Measurements from ENCODE around the gene TXLNA. TPM values are rescaled to one million over a fixed set of nuclear protein-coding genes. Genes with fewer than 3 reads are reported as not detected.

The TXLNA gene
- total RNA-seq, 2 donors from 2014 or later, result 71.9 to 81.7 TPM

- peak in 1 of 2 donors; percentile 23 for DNase-seq (ENCODE audit: low spot score in 2 of 2)
- no peak for ATAC-seq
- H3K9me3 Mint-ChIP-seq, result no peaks in the 10 kb centered on the region
- H3K27ac Mint-ChIP-seq, result peak overlapping the region; percentile 98
- peaks cover 22 to 36% of the 10 kb centered on the region in 2 donors for H3K36me3 Mint-ChIP-seq
These were observed 357 bp upstream of the TXLNA start for GRCh38 chr1:32179193-32179442.

DNA sequence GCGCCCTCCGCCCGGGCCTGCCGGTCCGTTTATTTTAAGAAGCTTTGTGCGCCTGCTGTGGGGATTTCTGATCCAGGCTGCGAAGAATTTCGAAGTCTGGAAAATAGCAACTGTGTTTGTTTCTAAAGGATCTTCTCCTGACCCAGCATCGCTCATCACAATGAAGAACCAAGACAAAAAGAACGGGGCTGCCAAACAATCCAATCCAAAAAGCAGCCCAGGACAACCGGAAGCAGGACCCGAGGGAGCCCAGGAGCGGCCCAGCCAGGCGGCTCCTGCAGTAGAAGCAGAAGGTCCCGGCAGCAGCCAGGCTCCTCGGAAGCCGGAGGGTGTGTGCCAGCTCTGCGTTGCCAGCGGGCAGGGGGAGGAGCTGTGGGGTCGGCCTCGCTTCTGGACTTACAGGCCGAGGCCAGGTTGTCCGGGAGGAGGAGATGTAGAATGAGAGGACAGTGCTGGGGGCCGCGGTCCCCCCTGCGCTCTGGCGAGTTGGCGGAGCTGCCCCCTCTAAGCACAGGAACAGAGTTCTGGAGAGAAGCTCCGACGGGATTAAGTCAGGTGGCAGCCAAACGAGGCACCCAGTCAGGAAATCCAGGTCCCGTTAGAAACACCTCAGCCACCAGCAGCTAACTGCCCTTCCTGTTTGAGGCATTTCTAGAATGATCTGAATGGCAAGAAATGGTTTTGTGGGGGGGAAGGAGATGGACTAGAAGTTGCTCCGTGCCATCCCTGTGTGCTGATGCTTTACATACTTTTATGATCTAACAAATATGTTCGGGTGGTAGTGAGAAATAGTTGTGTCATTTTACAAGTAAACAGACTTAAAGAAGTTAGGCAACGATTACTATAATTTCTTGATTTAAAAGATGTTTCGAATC lies 948 bp downstream of the TXLNA start:
- DNase-seq (ENCODE audit: low spot score in 2 of 2) (peak; percentile 39 to 67), ATAC-seq (peak; percentile 17 to 21)
- H3K27ac Mint-ChIP-seq, result peak overlapping the region; percentile 97 to 98
- peaks cover 27 to 46% of the 10 kb centered on the region in 2 donors for H3K36me3 Mint-ChIP-seq
- H3K9me3 Mint-ChIP-seq, result no peaks in the 10 kb centered on the region

- Mint-ChIP-seq H3K9me3 (no peaks in the 10 kb centered on the region), H3K36me3 (peaks cover 29 to 50% of the 10 kb centered on the region in 2 donors), H3K27ac (peak overlapping the region; percentile 97 to 98)
- DNase-seq (ENCODE audit: low spot score in 2 of 2), result no peak
- no peak for ATAC-seq
These were observed 1.6 kb downstream of the TXLNA start for GRCh38 chr1:32181065-32181464.

- DNase-seq (ENCODE audit: low spot score in 2 of 2) (no peak), ATAC-seq (no peak)
- H3K36me3 Mint-ChIP-seq, result peaks cover 34 to 55% of the 10 kb centered on the region in 2 donors
- peak overlapping the region; percentile 97 to 98 for H3K27ac Mint-ChIP-seq
- H3K9me3 Mint-ChIP-seq, result no peaks in the 10 kb centered on the region
These were observed 2.1 kb downstream of the TXLNA start for GRCh38 chr1:32181563-32181962.

- peaks cover 36 to 57% of the 10 kb centered on the region in 2 donors for H3K36me3 Mint-ChIP-seq
- ATAC-seq (no peak), DNase-seq (ENCODE audit: low spot score in 2 of 2) (no peak)
- no peaks in the 10 kb centered on the region for H3K9me3 Mint-ChIP-seq
- H3K27ac Mint-ChIP-seq, result peak overlapping the region; percentile 28 to 95
These were observed 2.6 kb downstream of the TXLNA start for GRCh38 chr1:32182060-32182459.

DNA sequence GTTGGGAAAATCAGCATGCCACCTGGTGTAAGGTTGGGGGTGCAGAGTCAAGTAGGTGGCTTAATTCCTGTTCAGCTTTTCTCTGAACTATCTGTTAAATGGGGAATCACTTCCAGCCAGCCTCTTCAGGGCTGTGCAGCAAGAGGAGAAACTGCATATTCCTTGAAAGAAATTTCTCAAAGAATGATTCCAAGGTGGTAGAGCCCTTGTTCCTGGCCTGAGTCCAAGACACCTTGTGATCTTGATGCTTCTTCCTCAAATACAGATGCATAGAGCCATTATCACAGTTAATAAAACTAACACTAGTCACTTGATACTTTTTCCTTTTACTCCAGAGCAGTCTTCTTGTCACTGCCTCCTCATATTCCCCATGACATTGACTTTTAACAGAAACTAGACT lies 5.2 kb downstream of the TXLNA start:
- DNase-seq (ENCODE audit: low spot score in 2 of 2), result no peak
- peaks cover 50 to 72% of the 10 kb centered on the region in 2 donors for H3K36me3 Mint-ChIP-seq
- peak overlapping the region; percentile 36 to 83 for H3K27ac Mint-ChIP-seq
- H3K9me3 Mint-ChIP-seq, result no peaks in the 10 kb centered on the region
- ATAC-seq, result no peak

GRCh38 chr1:32186077-32186476 lies 6.6 kb downstream of the TXLNA start:
- H3K36me3 Mint-ChIP-seq, result peaks cover 45 to 65% of the 10 kb centered on the region in 2 donors
- DNase-seq (ENCODE audit: low spot score in 2 of 2) (no peak), ATAC-seq (peak; percentile 25 to 48)
- no peaks in the 10 kb centered on the region for H3K9me3 Mint-ChIP-seq
- peak overlapping the region; percentile 48 to 91 for H3K27ac Mint-ChIP-seq

DNA sequence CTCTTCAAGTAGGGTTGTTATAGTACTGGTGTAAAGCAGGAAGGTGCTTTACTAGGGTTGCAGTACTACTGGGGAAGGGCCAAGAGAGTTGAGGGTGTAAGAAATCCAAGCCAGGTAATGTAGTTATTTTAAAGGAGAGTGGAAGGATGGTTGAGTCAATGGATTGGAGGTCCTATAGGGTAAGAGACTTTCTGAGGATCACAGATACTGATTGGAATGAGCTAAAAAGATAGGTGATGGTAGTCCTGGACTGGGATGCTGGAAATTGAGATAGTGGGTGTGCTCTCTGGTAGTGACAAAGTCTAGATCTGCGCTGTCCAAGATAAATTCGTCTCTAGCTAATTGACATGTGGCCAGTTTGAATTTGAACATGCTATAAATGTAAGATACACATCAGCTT lies 7.0 kb downstream of the TXLNA start:
- ATAC-seq, result no peak
- no peak for DNase-seq (ENCODE audit: low spot score in 2 of 2)
- H3K9me3 Mint-ChIP-seq, result no peaks in the 10 kb centered on the region
- peaks cover 45 to 63% of the 10 kb centered on the region in 2 donors for H3K36me3 Mint-ChIP-seq
- peak overlapping the region; percentile 48 to 91 for H3K27ac Mint-ChIP-seq

DNA sequence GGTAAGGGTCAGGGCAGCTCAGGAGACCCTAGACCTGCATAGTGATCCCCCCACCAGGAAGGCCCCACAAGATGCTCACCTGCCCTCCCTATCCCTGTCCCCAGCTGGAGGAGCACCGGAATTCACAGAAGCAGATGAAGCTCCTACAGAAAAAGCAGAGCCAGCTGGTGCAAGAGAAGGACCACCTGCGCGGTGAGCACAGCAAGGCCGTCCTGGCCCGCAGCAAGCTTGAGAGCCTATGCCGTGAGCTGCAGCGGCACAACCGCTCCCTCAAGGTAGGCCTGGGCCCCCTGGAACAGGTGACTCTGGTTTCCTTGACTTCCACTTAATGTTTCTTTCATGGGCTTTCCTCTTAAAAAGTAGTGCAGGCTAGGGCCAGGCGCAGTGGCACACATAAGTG lies 8.4 kb downstream of the TXLNA start:
- ATAC-seq (no peak), DNase-seq (ENCODE audit: low spot score in 2 of 2) (no peak)
- Mint-ChIP-seq H3K9me3 (no peaks in the 10 kb centered on the region), H3K27ac (peak overlapping the region in 1 of 2 donors; percentile 63), H3K36me3 (peaks cover 56 to 63% of the 10 kb centered on the region in 2 donors)

DNA sequence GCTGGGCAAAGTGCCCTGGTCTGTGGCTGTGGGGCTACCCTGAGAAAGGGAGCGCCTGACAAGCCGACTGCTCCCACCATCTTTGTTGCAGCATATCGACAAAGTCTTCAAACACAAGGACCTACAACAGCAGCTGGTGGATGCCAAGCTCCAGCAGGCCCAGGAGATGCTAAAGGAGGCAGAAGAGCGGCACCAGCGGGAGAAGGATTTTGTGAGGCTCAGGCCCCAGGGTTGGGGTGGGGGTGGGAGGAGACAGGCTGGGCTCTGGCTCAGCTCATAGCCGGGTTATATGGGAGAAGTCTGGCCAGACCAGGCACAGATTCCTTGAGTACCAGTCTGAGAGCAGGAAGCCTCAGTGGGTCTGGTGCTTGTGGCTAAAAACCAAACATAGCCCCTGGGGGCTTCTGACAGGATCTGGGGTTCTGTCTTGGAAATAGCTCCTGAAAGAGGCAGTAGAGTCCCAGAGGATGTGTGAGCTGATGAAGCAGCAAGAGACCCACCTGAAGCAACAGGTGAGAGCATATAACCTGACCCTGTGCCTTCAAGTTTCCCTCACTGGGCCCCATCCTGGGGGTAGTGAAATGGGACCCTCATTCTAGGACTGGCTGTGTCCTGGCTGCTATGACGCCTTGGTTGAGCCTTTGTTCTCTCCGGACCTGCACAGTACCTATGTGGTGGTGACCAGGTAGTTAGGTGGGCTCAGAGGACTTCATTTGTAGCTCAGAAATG lies 12.9 kb downstream of the TXLNA start:
- peak overlapping the region in 1 of 2 donors; percentile 50 for H3K27ac Mint-ChIP-seq
- H3K9me3 Mint-ChIP-seq, result no peaks in the 10 kb centered on the region
- DNase-seq (ENCODE audit: low spot score in 2 of 2), result no peak
- ATAC-seq, result no peak
- peaks cover 60 to 73% of the 10 kb centered on the region in 2 donors for H3K36me3 Mint-ChIP-seq

DNA sequence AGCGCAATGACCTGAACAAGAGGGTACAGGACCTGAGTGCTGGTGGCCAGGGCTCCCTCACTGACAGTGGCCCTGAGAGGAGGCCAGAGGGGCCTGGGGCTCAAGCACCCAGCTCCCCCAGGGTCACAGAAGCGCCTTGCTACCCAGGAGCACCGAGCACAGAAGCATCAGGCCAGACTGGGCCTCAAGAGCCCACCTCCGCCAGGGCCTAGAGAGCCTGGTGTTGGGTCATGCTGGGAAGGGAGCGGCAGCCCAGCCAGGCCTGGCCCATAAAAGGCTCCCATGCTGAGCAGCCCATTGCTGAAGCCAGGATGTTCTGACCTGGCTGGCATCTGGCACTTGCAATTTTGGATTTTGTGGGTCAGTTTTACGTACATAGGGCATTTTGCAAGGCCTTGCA lies 15.5 kb downstream of the TXLNA start:
- Mint-ChIP-seq H3K9me3 (no peaks in the 10 kb centered on the region), H3K27ac (no peak overlapping the region), H3K36me3 (peaks cover 53 to 62% of the 10 kb centered on the region in 2 donors)
- no peak for ATAC-seq
- DNase-seq (ENCODE audit: low spot score in 2 of 2), result no peak

DNA sequence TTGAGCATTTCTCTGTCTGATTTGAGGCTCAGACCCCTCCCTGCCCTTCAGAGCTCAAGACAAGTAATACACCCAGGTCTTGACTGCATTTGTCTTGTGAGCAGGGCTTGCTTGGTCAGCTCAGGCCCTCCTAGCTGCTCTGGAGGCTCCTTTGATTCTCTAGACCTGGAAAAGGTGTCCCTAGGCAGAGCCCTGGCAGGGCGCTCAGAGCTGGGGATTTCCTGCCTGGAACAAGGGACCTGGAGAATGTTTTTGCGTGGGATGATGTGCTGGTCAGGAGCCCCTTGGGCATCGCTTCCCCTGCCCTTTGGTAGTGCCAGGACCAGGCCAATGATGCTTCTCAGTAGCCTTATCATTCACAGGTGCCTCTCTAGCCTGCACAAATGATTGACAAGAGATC lies 16.1 kb downstream of the TXLNA start:
- Mint-ChIP-seq H3K9me3 (no peaks in the 10 kb centered on the region), H3K36me3 (peaks cover 51 to 58% of the 10 kb centered on the region in 2 donors), H3K27ac (no peak overlapping the region)
- ATAC-seq, result no peak
- no peak for DNase-seq (ENCODE audit: low spot score in 2 of 2)

DNA sequence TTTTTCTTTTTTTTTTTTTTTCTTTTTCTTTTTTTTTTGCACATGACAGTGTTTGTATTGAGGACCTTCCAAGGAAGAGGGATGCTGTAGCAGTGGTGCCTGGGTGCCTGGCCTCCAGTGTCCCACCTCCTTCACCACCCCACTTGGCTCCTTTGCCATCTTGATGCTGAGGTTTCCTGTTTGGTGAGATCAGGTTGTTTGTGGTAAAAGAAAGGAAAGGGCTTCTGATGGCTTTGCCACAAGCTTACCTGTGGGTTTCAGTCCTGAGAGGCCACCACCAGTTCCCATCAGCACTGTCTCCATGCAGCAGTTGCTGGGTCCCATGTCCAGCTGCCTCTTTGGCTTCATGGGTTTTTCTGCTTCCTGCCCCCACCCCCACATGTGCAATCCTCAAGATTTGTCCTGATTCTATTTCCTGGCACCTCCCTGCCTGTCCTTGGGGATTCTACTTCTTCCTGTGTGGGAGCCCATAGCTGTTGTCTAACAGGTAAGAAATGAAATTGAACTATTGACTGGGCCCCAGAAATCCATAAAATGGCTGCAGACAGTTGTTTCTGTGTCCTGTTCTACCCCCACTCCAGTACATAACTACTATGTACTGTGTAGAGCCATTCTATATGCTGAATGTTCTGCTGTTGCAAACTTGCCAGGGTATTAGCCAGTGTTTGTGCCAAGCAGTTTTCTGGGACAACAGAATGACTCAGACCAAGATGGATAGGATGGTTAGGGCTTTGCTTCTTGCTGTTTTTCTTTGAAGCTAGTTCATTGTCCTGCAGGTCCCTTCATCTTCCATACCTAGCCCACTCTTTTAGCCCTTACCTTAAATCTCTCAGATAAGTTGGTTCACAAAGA lies 16.7 kb downstream of the TXLNA start:
- Mint-ChIP-seq H3K9me3 (no peaks in the 10 kb centered on the region), H3K27ac (peak overlapping the region; percentile 67 to 86), H3K36me3 (peaks cover 51 to 57% of the 10 kb centered on the region in 2 donors)
- DNase-seq (ENCODE audit: low spot score in 2 of 2), result no peak
- ATAC-seq, result no peak

GRCh38 chr1:32197074-32197473 lies 17.6 kb downstream of the TXLNA start:
- no peaks in the 10 kb centered on the region for H3K9me3 Mint-ChIP-seq
- ATAC-seq (no peak), DNase-seq (ENCODE audit: low spot score in 2 of 2) (no peak)
- H3K27ac Mint-ChIP-seq, result peak overlapping the region; percentile 67 to 93
- H3K36me3 Mint-ChIP-seq, result peaks cover 48 to 52% of the 10 kb centered on the region in 2 donors

- peaks cover 40 to 44% of the 10 kb centered on the region in 2 donors for H3K36me3 Mint-ChIP-seq
- ATAC-seq, result no peak
- H3K9me3 Mint-ChIP-seq, result no peaks in the 10 kb centered on the region
- peak overlapping the region; percentile 67 to 93 for H3K27ac Mint-ChIP-seq
- no peak for DNase-seq (ENCODE audit: low spot score in 2 of 2)
These were observed 18.4 kb downstream of the TXLNA start for GRCh38 chr1:32197837-32198236.

DNA sequence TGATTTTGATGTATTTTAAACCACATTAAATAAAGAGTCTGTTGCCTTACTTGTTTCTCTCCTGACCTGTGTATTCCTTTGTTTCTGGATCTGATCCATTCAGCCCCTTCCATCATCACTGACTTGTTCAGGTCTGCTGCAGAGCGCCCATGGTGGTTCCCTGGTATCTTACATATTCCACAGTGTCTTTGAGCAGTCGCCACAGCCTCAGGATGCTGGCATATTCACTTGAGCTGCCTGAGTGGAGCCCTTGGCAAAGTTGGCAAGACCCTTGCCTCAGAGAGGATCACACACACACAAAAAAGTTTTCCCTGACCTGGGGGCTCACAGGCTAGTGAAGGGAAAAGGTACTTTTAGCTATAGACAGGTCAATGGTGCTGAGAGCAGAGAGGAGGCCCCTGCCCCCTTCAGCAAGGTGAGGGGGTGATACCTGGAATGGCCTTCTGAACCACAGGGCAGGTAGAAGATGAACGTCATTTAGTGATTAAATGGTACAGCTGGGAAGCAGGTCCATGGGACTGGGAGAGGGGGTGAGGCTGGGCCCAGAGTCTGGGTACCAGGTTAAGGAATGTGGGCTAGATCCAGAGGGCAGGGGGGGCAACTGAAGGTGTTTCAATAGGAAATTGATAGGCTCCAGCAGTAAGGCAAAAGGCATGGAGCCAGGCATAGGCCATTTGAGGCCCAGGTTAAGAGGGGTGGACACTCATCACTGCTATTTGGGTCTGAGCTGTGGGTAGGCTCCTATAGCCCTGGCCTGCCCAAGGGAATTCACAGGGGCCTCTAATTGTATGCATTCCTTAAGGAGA lies 19.0 kb downstream of the TXLNA start:
- ATAC-seq (no peak), DNase-seq (ENCODE audit: low spot score in 2 of 2) (no peak)
- Mint-ChIP-seq H3K36me3 (peaks cover 35 to 39% of the 10 kb centered on the region in 2 donors), H3K9me3 (no peaks in the 10 kb centered on the region), H3K27ac (peak overlapping the region; percentile 22 to 66)
